Naive thymus-derived CD4-positive, alpha-beta T cell (primary cell): ENCODE data around the gene NSRP1. TPM values are rescaled to one million over a fixed set of nuclear protein-coding genes. Genes with fewer than 3 reads are reported as not detected.

Experiments used
- ATAC-seq: fragments of 150-1000 bp; cut with Tn5 transposase; 2 replicates; pipeline ENCODE4 v1.10.0; 2021; ENCODE audit warnings: mild to moderate bottlenecking, moderate library complexity
- CTCF ChIA-PET: fragments of 350-600 bp; sonication (Branson Sonifier 250); formaldehyde crosslinking; loops from one replicate; lab custom pipeline; 2021; ENCODE audit warnings: antibody characterized with exemption; lab: Charles Lee
- POLR2A ChIA-PET: fragments of 350-600 bp; sonication (Branson Sonifier 250); formaldehyde crosslinking; loops from one replicate; lab custom pipeline; 2021; ENCODE audit warnings: antibody characterized with exemption, inconsistent platforms; lab: Charles Lee
- DNase-seq, 9 donors: peaks; one replicate each; pipeline versions ENCODE4 v3.0.0 to v3.0.0-alpha.2; 2020 to 2022; ENCODE audit warnings: mixed read lengths in 1 of 9
- H3K27ac ChIP-seq: one replicate; pipeline ENCODE4 v1.7.0; 2013; ENCODE audit warnings: mild to moderate bottlenecking, low read depth, low read length, moderate library complexity
- H3K27me3 ChIP-seq, 2 donors: one replicate each; pipeline ENCODE4 v1.7.0; 2013; ENCODE audit warnings: low read length in 2 of 2, mild to moderate bottlenecking in 2 of 2, moderate library complexity in 2 of 2; ENCODE audit not compliant: control insufficient read depth in 2 of 2, insufficient read depth in 2 of 2
- H3K36me3 ChIP-seq, 3 experiments: 1 replicate in 2 of 3; 2 replicates in 1 of 3; pipeline ENCODE4 v1.7.0; 2013; ENCODE audit warnings: low read length in 3 of 3, mild to moderate bottlenecking in 3 of 3, moderate library complexity in 1 of 3; ENCODE audit not compliant: insufficient read depth in 3 of 3, control insufficient read depth in 2 of 3
- H3K4me1 ChIP-seq, 2 donors: one replicate each; pipeline ENCODE4 v1.7.0; 2013; ENCODE audit warnings: low read length in 2 of 2, mild to moderate bottlenecking in 2 of 2, moderate library complexity in 1 of 2; ENCODE audit not compliant: control insufficient read depth in 2 of 2, insufficient read depth in 2 of 2
- H3K4me3 ChIP-seq: 2 replicates; pipeline ENCODE4 v1.7.0; 2013; ENCODE audit warnings: mild to moderate bottlenecking, low read length
- H3K9me3 ChIP-seq, 3 experiments: 1 replicate in 2 of 3; 2 replicates in 1 of 3; pipeline ENCODE4 v1.7.0; 2013; ENCODE audit warnings: low read length in 3 of 3; ENCODE audit not compliant: control insufficient read depth in 2 of 3
- H3K27ac Mint-ChIP-seq, 9 donors: one replicate each; pipeline ENCODE4 v1.8.0; 2020 to 2022; ENCODE audit warnings: mixed read lengths in 9 of 9, mild to moderate bottlenecking in 8 of 9, moderate library complexity in 5 of 9, inconsistent platforms in 2 of 9
- H3K27me3 Mint-ChIP-seq, 5 donors: one replicate each; pipeline ENCODE4 v1.8.0; 2021 to 2022; ENCODE audit warnings: mixed read lengths in 5 of 5, mild to moderate bottlenecking in 1 of 5
- H3K36me3 Mint-ChIP-seq, 5 donors: one replicate each; pipeline ENCODE4 v1.8.0; 2020 to 2022; ENCODE audit warnings: mixed read lengths in 5 of 5, mild to moderate bottlenecking in 3 of 5, inconsistent platforms in 1 of 5
- H3K4me1 Mint-ChIP-seq, 7 donors: one replicate each; pipeline ENCODE4 v1.8.0; 2020 to 2022; ENCODE audit warnings: mixed read lengths in 7 of 7, mild to moderate bottlenecking in 3 of 7, inconsistent platforms in 1 of 7
- H3K4me3 Mint-ChIP-seq, 10 donors: one replicate each; pipeline ENCODE4 v1.8.0; 2020 to 2022; ENCODE audit warnings: mild to moderate bottlenecking in 10 of 10, mixed read lengths in 10 of 10, moderate library complexity in 6 of 10, inconsistent platforms in 2 of 10
- H3K9me3 Mint-ChIP-seq, 11 donors: one replicate each; pipeline ENCODE4 v1.8.0; 2020 to 2022; ENCODE audit warnings: mixed read lengths in 11 of 11, mild to moderate bottlenecking in 4 of 11, inconsistent platforms in 1 of 11, moderate library complexity in 1 of 11
- intact Hi-C, 2 donors: fragments of 100-400 bp; cut with micrococcal nuclease; formaldehyde crosslinking; loops; one replicate each; pipeline ENCODE4 v1.15.1; 2023
- polyA plus RNA-seq, 2 donors: library from polyadenylated mRNA; unstranded; fragments of 300-500 nt; fragmentation: Illumina TruSeq; gene quantifications; one replicate each; pipeline ENCODE4 v1.2.3, GENCODE V29; 2021
- total RNA-seq, 6 experiments: library from RNA in 5 of 6; stranded (reverse) in 5 of 6; gene quantifications; 1 replicate in 5 of 6; 2 replicates in 1 of 6; pipeline ENCODE4 v1.2.3 and lab custom pipeline; 2021 to 2026

The NSRP1 gene, protein sequence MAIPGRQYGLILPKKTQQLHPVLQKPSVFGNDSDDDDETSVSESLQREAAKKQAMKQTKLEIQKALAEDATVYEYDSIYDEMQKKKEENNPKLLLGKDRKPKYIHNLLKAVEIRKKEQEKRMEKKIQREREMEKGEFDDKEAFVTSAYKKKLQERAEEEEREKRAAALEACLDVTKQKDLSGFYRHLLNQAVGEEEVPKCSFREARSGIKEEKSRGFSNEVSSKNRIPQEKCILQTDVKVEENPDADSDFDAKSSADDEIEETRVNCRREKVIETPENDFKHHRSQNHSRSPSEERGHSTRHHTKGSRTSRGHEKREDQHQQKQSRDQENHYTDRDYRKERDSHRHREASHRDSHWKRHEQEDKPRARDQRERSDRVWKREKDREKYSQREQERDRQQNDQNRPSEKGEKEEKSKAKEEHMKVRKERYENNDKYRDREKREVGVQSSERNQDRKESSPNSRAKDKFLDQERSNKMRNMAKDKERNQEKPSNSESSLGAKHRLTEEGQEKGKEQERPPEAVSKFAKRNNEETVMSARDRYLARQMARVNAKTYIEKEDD
- total RNA-seq (10 to 100 TPM; 25.6 to 34.7 (median 29.3) TPM), polyA plus RNA-seq (10 to 100 TPM; 23.3 to 31.5 TPM), total RNA-seq (lab: John Stamatoyannopoulos, UW) (45.9 reads per million, percentile 69 among the genes with 10 or more reads in this experiment)

DNA sequence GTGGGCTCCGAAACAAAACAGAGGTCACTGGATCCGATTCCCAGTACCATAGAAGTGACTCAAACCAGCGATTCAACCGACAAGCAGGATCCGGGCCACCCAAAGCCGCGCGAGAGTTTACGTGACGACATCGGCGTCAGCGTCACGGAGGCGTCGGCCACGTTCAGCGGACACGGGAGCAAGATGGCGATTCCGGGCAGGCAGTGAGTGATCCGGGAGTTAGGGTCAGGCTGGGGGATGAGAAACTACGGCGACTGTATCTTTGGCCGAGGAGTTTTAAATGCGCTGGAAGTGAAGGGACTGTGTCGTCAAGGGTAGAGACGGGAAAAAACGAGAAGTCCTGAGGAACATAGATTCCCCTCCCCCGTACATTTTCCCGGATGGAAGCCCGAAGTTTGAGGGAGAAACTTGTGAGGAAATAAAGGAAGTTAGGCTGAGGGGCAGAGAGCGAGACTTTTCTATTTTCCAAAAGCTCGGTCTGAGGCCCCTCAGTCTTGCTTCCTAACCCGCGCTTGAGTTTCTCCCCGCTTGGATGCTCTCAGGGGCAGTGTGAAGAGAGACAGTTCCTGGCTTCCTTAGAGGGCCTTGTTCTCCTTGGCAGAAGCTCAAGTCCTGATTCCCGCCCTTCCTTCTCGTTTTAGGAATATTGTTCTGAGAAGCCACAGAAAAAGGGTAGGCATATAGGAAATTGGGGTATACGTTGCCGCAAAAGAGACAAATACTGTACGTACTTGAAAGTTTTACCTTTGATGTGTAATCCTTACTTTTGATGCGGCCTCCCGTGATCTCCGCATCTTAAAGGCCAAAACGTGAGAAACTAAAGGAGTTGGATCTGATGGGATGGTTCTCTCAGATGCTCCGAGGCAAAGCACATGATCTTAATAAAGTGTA is at the start of gene NSRP1:
TSS of gene NSRP1 (plus strand) at position 156 of the 891 bp plus-strand sequence. CDS start at position 184, 28 bp downstream.
- Histone ChIP-seq H3K27ac (peak within 1 kb of the TSS; percentile 97), H3K9me3 (no peaks in the 10 kb centered on the region), H3K4me1 (peaks cover 3 to 10% of the 10 kb centered on the region in 2 donors), H3K4me3 (peak within 1 kb of the TSS; percentile 96), H3K36me3 (peaks cover 0 to 6% (median 3%) of the 10 kb centered on the region in 3 experiments), H3K27me3 (no peaks in the 10 kb centered on the region)
- peak within 1 kb of the TSS; percentile 91 to 100 (median 98) for H3K4me3 Mint-ChIP-seq
- ATAC-seq (peak; percentile 99), DNase-seq (peak; percentile 82 to 93 (median 90))
- no peaks in the 10 kb centered on the region for H3K9me3 Mint-ChIP-seq
- no peaks in the 10 kb centered on the region for H3K27me3 Mint-ChIP-seq
- intact Hi-C loops = loop anchor here (1.0 to 10.0 kb wide), 14 partner anchors 174 to 1738 kb away; partner anchors contain the start of genes BLMH (in 2 of the 2), CPD (in 2 of the 2), CRLF3 (in 2 of the 2) and GOSR1 (in 2 of the 2)
- H3K4me1 Mint-ChIP-seq = peaks cover 20 to 57% (median 48%) of the 10 kb centered on the region in 7 donors
- H3K36me3 Mint-ChIP-seq = peaks cover 3 to 16% (median 10%) of the 10 kb centered on the region in 5 donors
- ChIA-PET POLR2A (interaction anchor here (0.7 to 1.8 kb wide), 5 partner anchors 9 to 175 kb away, joined by 3 to 7 read pairs (median 3); partner anchors contain the start of gene BLMH), CTCF (interaction anchor here (0.6 kb wide), 1 partner anchor 162 kb away, joined by 3 read pairs; no protein-coding TSS in a partner anchor)
- peak within 1 kb of the TSS; percentile 97 to 100 (median 100) for H3K27ac Mint-ChIP-seq

DNA sequence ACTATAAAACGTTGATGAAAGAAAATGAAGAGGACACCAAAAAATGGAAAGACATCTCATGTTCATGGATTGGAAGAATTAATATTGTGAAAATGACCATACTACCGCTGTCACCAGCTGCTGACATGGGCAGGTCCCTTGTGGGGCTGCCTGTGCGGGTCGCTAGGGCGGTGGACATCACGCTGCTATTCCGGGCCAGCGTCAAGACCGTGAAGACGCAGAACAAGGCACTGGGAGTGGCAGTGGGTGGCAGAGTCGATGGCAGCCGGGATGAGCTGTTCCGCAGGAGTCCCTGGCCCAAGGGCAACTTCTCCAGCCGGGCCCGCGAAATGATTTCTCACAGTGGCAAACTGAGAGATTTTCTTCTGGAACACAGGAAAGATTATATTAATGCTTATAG is 48.2 kb upstream of the NSRP1 start:
- no peaks in the 10 kb centered on the region for H3K27me3 ChIP-seq
- peaks cover 0 to 21% (median 18%) of the 10 kb centered on the region in 5 donors for H3K27me3 Mint-ChIP-seq
- no peaks in the 10 kb centered on the region for H3K4me1 ChIP-seq
- ChIA-PET POLR2A (interaction anchor here (0.6 kb wide), 1 partner anchor 1518 kb away, joined by 6 read pairs; no protein-coding TSS in a partner anchor), CTCF (no interaction called here)
- intact Hi-C loops = no loop called here
- H3K36me3 ChIP-seq = no peaks in the 10 kb centered on the region
- ATAC-seq (no peak), DNase-seq (no peak)
- peaks cover 0 to 23% (median 20%) of the 10 kb centered on the region in 5 donors for H3K36me3 Mint-ChIP-seq
- H3K4me3 Mint-ChIP-seq = no peak overlapping the region
- no peak overlapping the region for H3K27ac ChIP-seq
- no peak overlapping the region for H3K27ac Mint-ChIP-seq
- peaks cover 6 to 51% (median 27%) of the 10 kb centered on the region in 11 donors for H3K9me3 Mint-ChIP-seq
- H3K4me3 ChIP-seq = no peak overlapping the region
- H3K9me3 ChIP-seq = peaks cover 0 to 22% (median 0%) of the 10 kb centered on the region in 3 experiments
- no peaks in the 10 kb centered on the region for H3K4me1 Mint-ChIP-seq

DNA sequence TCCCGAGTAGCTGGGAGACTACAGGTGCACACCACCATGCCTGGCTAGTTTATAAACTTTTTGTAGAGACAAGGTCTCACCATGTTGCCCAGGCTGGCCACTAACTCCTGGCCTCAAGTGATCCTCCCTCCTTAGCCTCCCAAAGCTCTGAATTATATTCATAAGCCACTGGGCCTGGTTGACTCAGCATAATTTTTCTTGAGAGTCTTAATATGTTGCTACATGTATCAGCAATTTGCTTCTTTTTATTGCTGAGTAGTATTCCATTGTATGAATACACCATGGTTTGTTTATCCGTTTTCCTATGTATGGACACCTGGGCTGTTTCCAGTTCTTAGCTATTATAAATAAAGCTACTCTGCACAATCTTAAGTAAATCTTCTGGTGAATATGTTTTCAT is 42.4 kb upstream of the NSRP1 start:
- no peak for ATAC-seq
- H3K9me3 ChIP-seq = no peaks in the 10 kb centered on the region
- no peaks in the 10 kb centered on the region for H3K27me3 ChIP-seq
- H3K4me3 Mint-ChIP-seq = no peak overlapping the region
- CTCF ChIA-PET = no interaction called here
- DNase-seq = no peak
- no peak overlapping the region for H3K4me3 ChIP-seq
- peaks cover 0 to 1% (median 0%) of the 10 kb centered on the region in 7 donors for H3K4me1 Mint-ChIP-seq
- intact Hi-C loops = no loop called here
- no peaks in the 10 kb centered on the region for H3K36me3 ChIP-seq
- no peaks in the 10 kb centered on the region for H3K4me1 ChIP-seq
- peaks cover 0 to 9% (median 0%) of the 10 kb centered on the region in 11 donors for H3K9me3 Mint-ChIP-seq
- H3K36me3 Mint-ChIP-seq = peaks cover 0 to under 1% (median 0%) of the 10 kb centered on the region in 5 donors
- peaks cover 5 to 28% (median 10%) of the 10 kb centered on the region in 5 donors for H3K27me3 Mint-ChIP-seq
- H3K27ac Mint-ChIP-seq = no peak overlapping the region
- no peak overlapping the region for H3K27ac ChIP-seq
- POLR2A ChIA-PET = no interaction called here

DNA sequence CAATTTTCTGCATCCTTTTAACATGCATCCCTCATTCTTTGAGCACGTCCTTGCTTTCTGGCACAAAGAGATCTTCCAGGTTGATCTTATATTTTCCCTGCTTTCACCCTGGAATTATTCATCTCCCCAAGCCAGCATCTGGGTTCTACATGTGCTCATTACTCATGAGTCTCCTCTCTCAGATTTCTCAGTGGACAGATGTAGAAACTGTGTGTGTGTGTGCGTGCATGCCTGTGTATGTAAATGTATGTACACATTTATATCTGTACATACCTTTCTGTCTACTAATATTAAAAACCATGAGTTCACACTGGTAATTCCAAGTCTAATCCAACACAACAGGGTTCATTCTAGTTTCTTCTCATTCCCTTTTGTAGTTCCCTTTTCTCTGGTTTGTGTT is 41.9 kb upstream of the NSRP1 start:
- no peak for DNase-seq
- no peak overlapping the region for H3K4me3 Mint-ChIP-seq

DNA sequence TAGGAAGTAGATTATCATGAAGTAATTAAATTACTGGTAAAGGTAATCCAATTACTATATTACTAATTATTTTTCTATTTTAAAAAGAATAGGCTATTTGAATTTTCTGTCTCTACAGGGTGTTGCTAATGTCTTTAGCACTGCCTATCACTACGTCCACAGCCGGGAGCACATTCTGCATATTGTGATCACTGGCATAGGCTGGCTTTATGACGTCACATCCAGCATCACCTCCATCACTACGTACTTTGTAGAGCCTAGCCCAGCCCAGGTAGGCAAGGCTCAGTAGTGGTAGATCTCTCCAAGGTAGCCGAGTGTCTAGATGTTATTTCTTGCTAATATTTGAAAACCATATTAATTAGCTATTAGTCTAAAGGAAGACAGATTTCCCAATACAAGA is 33.8 kb upstream of the NSRP1 start:
- peaks cover 5 to 25% (median 14%) of the 10 kb centered on the region in 5 donors for H3K27me3 Mint-ChIP-seq
- no peak overlapping the region for H3K27ac ChIP-seq
- no peak overlapping the region for H3K4me3 Mint-ChIP-seq
- H3K27me3 ChIP-seq = no peaks in the 10 kb centered on the region
- ChIA-PET POLR2A (no interaction called here), CTCF (no interaction called here)
- no peak for ATAC-seq
- DNase-seq = no peak
- intact Hi-C loops = no loop called here
- H3K27ac Mint-ChIP-seq = no peak overlapping the region
- peaks cover 0 to 3% (median 0%) of the 10 kb centered on the region in 11 donors for H3K9me3 Mint-ChIP-seq
- H3K36me3 Mint-ChIP-seq = peaks cover 0 to 3% (median 0%) of the 10 kb centered on the region in 5 donors
- no peaks in the 10 kb centered on the region for H3K9me3 ChIP-seq
- no peak overlapping the region for H3K4me3 ChIP-seq
- no peaks in the 10 kb centered on the region for H3K36me3 ChIP-seq
- H3K4me1 ChIP-seq = no peaks in the 10 kb centered on the region
- no peaks in the 10 kb centered on the region for H3K4me1 Mint-ChIP-seq

More for the DNA sequence above, 41.9 kb upstream of the NSRP1 start:
- ChIA-PET CTCF (no interaction called here), POLR2A (no interaction called here)
- no peak for ATAC-seq
- peaks cover 4 to 28% (median 10%) of the 10 kb centered on the region in 5 donors for H3K27me3 Mint-ChIP-seq
- no peaks in the 10 kb centered on the region for H3K36me3 Mint-ChIP-seq
- intact Hi-C loops = no loop called here
- no peak overlapping the region for H3K27ac Mint-ChIP-seq
- no peaks in the 10 kb centered on the region for H3K27me3 ChIP-seq
- no peaks in the 10 kb centered on the region for H3K4me1 ChIP-seq
- H3K9me3 ChIP-seq = no peaks in the 10 kb centered on the region
- peaks cover 0 to 1% (median 0%) of the 10 kb centered on the region in 7 donors for H3K4me1 Mint-ChIP-seq
- no peak overlapping the region for H3K4me3 ChIP-seq
- peaks cover 0 to 9% (median 0%) of the 10 kb centered on the region in 11 donors for H3K9me3 Mint-ChIP-seq
- no peaks in the 10 kb centered on the region for H3K36me3 ChIP-seq
- no peak overlapping the region for H3K27ac ChIP-seq

DNA sequence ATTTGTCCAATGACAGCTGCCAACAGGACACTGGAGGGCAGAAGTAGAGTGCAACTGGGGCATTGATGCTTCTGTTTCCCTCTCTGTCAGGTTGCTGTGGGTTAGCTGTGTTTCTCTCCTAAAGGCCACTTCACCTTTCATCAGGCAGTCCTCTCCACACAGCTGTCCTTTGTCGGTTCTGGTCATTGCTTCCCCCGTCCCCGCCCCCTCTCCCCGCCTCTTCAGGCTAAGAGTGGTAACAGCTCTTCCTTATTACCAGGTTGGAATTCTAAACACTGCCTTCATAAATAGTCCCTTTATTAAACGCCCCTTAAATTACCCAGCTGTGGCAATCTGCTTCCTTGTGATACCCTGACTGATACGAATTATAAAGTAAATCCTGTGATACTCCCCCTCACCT is 31.8 kb upstream of the NSRP1 start:
- DNase-seq (no peak), ATAC-seq (no peak)
- intact Hi-C loops = no loop called here
- Mint-ChIP-seq H3K27me3 (peaks cover 5 to 29% (median 17%) of the 10 kb centered on the region in 5 donors), H3K9me3 (peaks cover 0 to 3% (median 0%) of the 10 kb centered on the region in 11 donors), H3K36me3 (peaks cover 0 to 3% (median 0%) of the 10 kb centered on the region in 5 donors), H3K4me3 (no peak overlapping the region), H3K4me1 (no peaks in the 10 kb centered on the region), H3K27ac (peak overlapping the region in 1 of 9 donors; percentile 33)
- Histone ChIP-seq H3K9me3 (no peaks in the 10 kb centered on the region), H3K4me3 (no peak overlapping the region), H3K36me3 (no peaks in the 10 kb centered on the region), H3K27ac (no peak overlapping the region), H3K4me1 (no peaks in the 10 kb centered on the region), H3K27me3 (no peaks in the 10 kb centered on the region)
- ChIA-PET POLR2A (no interaction called here), CTCF (no interaction called here)
